HCT116 (cell line): ENCODE data around the gene HMHB1. TPM values are rescaled to one million over a fixed set of nuclear protein-coding genes. Genes with fewer than 3 reads are reported as not detected.

Source experiments
- ATAC-seq: fragments of 200-7000 bp; cut with Tn5 transposase; 2 replicates; pipeline ENCODE4 v1.9.1; 2020; ENCODE audit warnings: mild to moderate bottlenecking, moderate library complexity
- BruUV-seq: library from RNA; stranded (reverse); fragments of 400-500 nt; replicated peaks from 2 replicates; lab custom pipeline; 2021; lab: Mats Ljungman, UMichigan
- CTCF ChIA-PET: fragments of 300-600 bp; sonication (Branson Sonifier 250); formaldehyde crosslinking; loops from one replicate; lab custom pipeline; 2021; ENCODE audit warnings: antibody characterized with exemption; lab: Charles Lee
- POLR2A ChIA-PET: fragments of 300-600, 350-600 bp; sonication (Branson Sonifier 250); formaldehyde crosslinking; loops from one replicate; lab custom pipeline; 2021; ENCODE audit warnings: antibody characterized with exemption; lab: Charles Lee
- RAD21 ChIA-PET, 2 experiments: fragments of 300-600 bp; sonication (Branson Sonifier 250); formaldehyde crosslinking; loops; one replicate each; lab custom pipeline; 2023; ENCODE audit warnings: low total read pairs in 2 of 2; ENCODE audit not compliant: uncharacterized antibody in 2 of 2, unreplicated experiment in 2 of 2, low non-redundant PET in 1 of 2; lab: Charles Lee
- DNase-seq: peaks from one replicate; pipeline ENCODE4 v3.0.0-alpha.2; 2010; ENCODE audit warnings: low read depth, low spot score
- H2AFZ ChIP-seq: fragments of 200-600 bp; shearing (Covaris generic), sonication (generic); 2 replicates; pipeline ENCODE4 v1.6.1; 2017; ENCODE audit warnings: low read depth, mixed run types, mixed read lengths, antibody characterized with exemption, low read length; ENCODE audit not compliant: poor library complexity, severe bottlenecking
- H3K27ac ChIP-seq: 2 replicates; pipeline ENCODE4 v1.5.1; 2012; ENCODE audit warnings: low read depth, low read length
- H3K27me3 ChIP-seq: fragments of 200-600 bp; sonication (generic); 2 replicates; pipeline ENCODE4 v1.6.1; 2016; ENCODE audit warnings: mixed run types, low read length, mixed read lengths; ENCODE audit not compliant: insufficient read depth
- H3K36me3 ChIP-seq, 2 experiments: fragments of 200-500 bp in 1 of 2; fragments of 200-600 bp in 1 of 2; sonication (Bioruptor generic) in 1 of 2; sonication (generic) in 1 of 2; 2 replicates each; pipeline versions ENCODE4 v1.5.1 to v1.6.1; 2014 to 2016; ENCODE audit warnings: low read length in 2 of 2, inconsistent platforms in 1 of 2, mixed read lengths in 1 of 2, mixed run types in 1 of 2; ENCODE audit not compliant: insufficient read depth in 2 of 2, control insufficient read depth in 1 of 2
- H3K4me1 ChIP-seq, 2 experiments: fragments of 200-600 bp in 1 of 2; sonication (generic) in 1 of 2; 2 replicates each; pipeline versions ENCODE4 v1.5.1 to v1.6.1; 2012 to 2017; ENCODE audit warnings: low read length in 2 of 2, inconsistent platforms in 1 of 2, mild to moderate bottlenecking in 1 of 2, mixed read lengths in 1 of 2, mixed run types in 1 of 2, moderate library complexity in 1 of 2; ENCODE audit not compliant: insufficient read depth in 2 of 2, control insufficient read depth in 1 of 2
- H3K4me2 ChIP-seq: fragments of 200-600 bp; sonication (generic); 2 replicates; pipeline ENCODE4 v1.6.1; 2017; ENCODE audit warnings: mixed run types, low read length, mixed read lengths
- H3K4me3 ChIP-seq, 2 experiments: fragments of 200-600 bp in 1 of 2; sonication (generic) in 1 of 2; replicated peaks in 1 of 2; 2 replicates each; pipeline ENCODE4 v1.5.1; 2011 to 2016; ENCODE audit warnings: low read length in 2 of 2, control low read depth in 1 of 2, low read depth in 1 of 2, mild to moderate bottlenecking in 1 of 2, mixed read lengths in 1 of 2, mixed run types in 1 of 2
- H3K79me2 ChIP-seq: fragments of 200-600 bp; sonication (generic); 2 replicates; pipeline ENCODE4 v1.6.1; 2017; ENCODE audit warnings: mild to moderate bottlenecking, mixed run types, low read length, moderate library complexity, mixed read lengths; ENCODE audit not compliant: insufficient read depth
- H3K9ac ChIP-seq: fragments of 200-600 bp; sonication (generic); 2 replicates; pipeline ENCODE4 v1.6.1; 2016; ENCODE audit warnings: low read length, mixed read lengths
- H3K9me2 ChIP-seq: fragments of 200-600 bp; sonication (generic), shearing (Covaris generic); 2 replicates; pipeline ENCODE4 v1.6.1; 2017; ENCODE audit warnings: mixed run types, mild to moderate bottlenecking, moderate library complexity; ENCODE audit not compliant: insufficient read depth
- H3K9me3 ChIP-seq, 2 experiments: fragments of 200-500 bp in 1 of 2; fragments of 200-600 bp in 1 of 2; sonication (Bioruptor generic) in 1 of 2; sonication (generic) in 1 of 2; 2 replicates each; pipeline ENCODE4 v1.6.1; 2014 to 2017; ENCODE audit warnings: low read length in 2 of 2, mixed read lengths in 2 of 2, inconsistent platforms in 1 of 2, low read depth in 1 of 2, mild to moderate bottlenecking in 1 of 2, mixed run types in 1 of 2, moderate library complexity in 1 of 2; ENCODE audit not compliant: control insufficient read depth in 1 of 2, insufficient read depth in 1 of 2
- H4K20me1 ChIP-seq: fragments of 200-600 bp; sonication (generic), shearing (Covaris generic); 2 replicates; pipeline ENCODE4 v1.6.1; 2017; ENCODE audit warnings: mixed run types, mild to moderate bottlenecking, moderate library complexity; ENCODE audit not compliant: insufficient read depth
- ATF3 ChIP-seq: IDR thresholded peaks from 2 replicates; pipeline ENCODE4 v1.6.1; 2012
- CEBPB ChIP-seq: IDR thresholded peaks from 2 replicates; pipeline ENCODE4 v1.6.1; 2012; ENCODE audit warnings: low read depth
- CTCF ChIP-seq, 3 experiments: fragments of 200-600 bp in 1 of 3; sonication (generic) in 1 of 3; IDR thresholded peaks in 2 of 3; conservative IDR thresholded peaks in 1 of 3; 2 replicates each; pipeline ENCODE4 v1.5.1; 2012 to 2017; ENCODE audit warnings: low read depth in 2 of 3, low read length in 2 of 3, antibody characterized with exemption in 1 of 3, borderline replicate concordance in 1 of 3, control low read depth in 1 of 3, mild to moderate bottlenecking in 1 of 3, mixed read lengths in 1 of 3, mixed run types in 1 of 3, moderate library complexity in 1 of 3; ENCODE audit not compliant: insufficient read depth in 1 of 3
- EGR1 ChIP-seq: IDR thresholded peaks from 2 replicates; pipeline ENCODE4 v1.6.1; 2012; ENCODE audit warnings: low read depth
- ELF1 ChIP-seq: IDR thresholded peaks from 2 replicates; pipeline ENCODE4 v1.6.1; 2012; ENCODE audit warnings: low read depth, borderline replicate concordance
- EZH2 ChIP-seq: fragments of 200-600 bp; sonication (generic); IDR thresholded peaks from 2 replicates; pipeline ENCODE4 v1.6.1; 2017; ENCODE audit warnings: antibody characterized with exemption, mixed run types
- JUND ChIP-seq: IDR thresholded peaks from 2 replicates; pipeline ENCODE4 v1.6.1; 2012
- SIN3A ChIP-seq: IDR thresholded peaks from 2 replicates; pipeline ENCODE4 v1.6.1; 2012; ENCODE audit warnings: low read depth
- TCF7L2 ChIP-seq: IDR thresholded peaks from 2 replicates; pipeline ENCODE4 v1.7.0; 2011; ENCODE audit warnings: borderline replicate concordance, inconsistent platforms; ENCODE audit not compliant: insufficient read depth, insufficient read length; ENCODE audit errors: extremely low read depth
- ZNF274 ChIP-seq: fragments of 200-500 bp; sonication (Bioruptor generic); IDR thresholded peaks from 2 replicates; pipeline ENCODE4 v1.6.1; 2014; ENCODE audit warnings: mild to moderate bottlenecking, low read depth, low read length, inconsistent platforms
- intact Hi-C: fragments of 100-400 bp; cut with micrococcal nuclease; formaldehyde crosslinking; loops from 2 replicates; pipeline ENCODE4 v1.10.0; 2022
- total RNA-seq: library from RNA; stranded (reverse); gene quantifications from one replicate; pipeline ENCODE4 v1.2.1, GENCODE V29; 2021; ENCODE audit not compliant: unreplicated experiment

HMHB1 gene
- total RNA-seq, 1 experiment from 2014 or later: not detected

GRCh38 chr5:143796753-143797152 is 15.2 kb upstream of the HMHB1 start:
- H3K4me3 ChIP-seq: no peak overlapping the region
- BruUV-seq: no TSS peak
- ATAC-seq: no peak

More at GRCh38 chr5:143796753-143797152, 15.2 kb upstream of the HMHB1 start:
- ChIA-PET POLR2A (no interaction called here), CTCF (no interaction called here), RAD21 (no interaction called here)
- H3K27me3 ChIP-seq: no peaks in the 10 kb centered on the region
- TF ChIP-seq CTCF (IDR thresholded peaks at IDR 0.05 in 2 of 3, conservative IDR thresholded peaks at IDR 0.05 in 1 of 3; ENCODE audit: borderline replicate concordance in 1 of 3, insufficient read depth in 1 of 3, low read depth in 2 of 3, low read length in 2 of 3) (no peak), JUND (no peak), ELF1 (no peak), TCF7L2 (no peak), EZH2 (no peak), EGR1 (no peak), ZNF274 (no peak), ATF3 (no peak), CEBPB (no peak), SIN3A (no peak)
- no peak overlapping the region for H2AFZ ChIP-seq
- no peaks in the 10 kb centered on the region for H3K9me2 ChIP-seq
- intact Hi-C loops: no loop called here
- no peaks in the 10 kb centered on the region for H3K4me1 ChIP-seq
- H3K9me3 ChIP-seq: no peaks in the 10 kb centered on the region
- H3K9ac ChIP-seq: no peak overlapping the region
- no peak overlapping the region for H3K4me2 ChIP-seq
- H4K20me1 ChIP-seq: no peaks in the 10 kb centered on the region
- H3K36me3 ChIP-seq: no peaks in the 10 kb centered on the region
- no peak overlapping the region for H3K27ac ChIP-seq
- no peak for DNase-seq
- no peaks in the 10 kb centered on the region for H3K79me2 ChIP-seq
